GM23338 (cell line): ENCODE data around the gene ETV3.

Experiments used
- CREB1 ChIP-seq: fragments of 250-450 bp; sonication (Bioruptor Pico); IDR thresholded peaks from 2 replicates; pipeline ENCODE4 v1.5.0; 2020; ENCODE audit warnings: low read depth, mild to moderate bottlenecking, moderate library complexity
- CTCF ChIP-seq, 2 experiments: fragments of 200-600 bp in 1 of 2; sonication (generic) in 1 of 2; conservative IDR thresholded peaks; 2 replicates each; pipeline versions ENCODE4 v1.5.1 to v1.6.1; 2016 to 2017; ENCODE audit warnings: antibody characterized with exemption in 2 of 2, low read depth in 2 of 2, mild to moderate bottlenecking in 2 of 2, moderate library complexity in 1 of 2

DNA sequence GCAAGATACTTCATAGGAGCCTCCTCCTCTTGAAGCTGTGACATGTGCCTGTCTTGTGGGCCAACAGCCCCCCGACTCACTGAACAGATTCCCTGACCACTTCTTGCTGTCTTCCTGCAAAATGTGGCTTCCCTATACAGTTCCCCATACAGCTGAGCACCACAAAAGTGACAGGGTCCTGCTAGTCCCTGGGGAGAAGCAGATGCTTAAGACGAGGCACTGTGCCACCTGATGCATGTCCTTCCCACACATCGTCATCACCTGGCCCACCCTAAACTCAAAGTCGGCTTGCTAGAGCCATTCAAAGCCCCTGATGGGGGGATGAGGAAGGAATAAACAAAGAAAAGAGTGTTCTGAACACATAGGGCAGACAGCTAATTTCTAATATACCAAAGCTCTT is 29.2 kb upstream of the ETV3 start:
- TF ChIP-seq CTCF (conservative IDR thresholded peaks at IDR 0.05; ENCODE audit: low read depth in 2 of 2) (no peak), CREB1 (CRISPR knock-in tag) (no peak)
